ENCODE data around the gene NACC2.

Gene NACC2

DNA sequence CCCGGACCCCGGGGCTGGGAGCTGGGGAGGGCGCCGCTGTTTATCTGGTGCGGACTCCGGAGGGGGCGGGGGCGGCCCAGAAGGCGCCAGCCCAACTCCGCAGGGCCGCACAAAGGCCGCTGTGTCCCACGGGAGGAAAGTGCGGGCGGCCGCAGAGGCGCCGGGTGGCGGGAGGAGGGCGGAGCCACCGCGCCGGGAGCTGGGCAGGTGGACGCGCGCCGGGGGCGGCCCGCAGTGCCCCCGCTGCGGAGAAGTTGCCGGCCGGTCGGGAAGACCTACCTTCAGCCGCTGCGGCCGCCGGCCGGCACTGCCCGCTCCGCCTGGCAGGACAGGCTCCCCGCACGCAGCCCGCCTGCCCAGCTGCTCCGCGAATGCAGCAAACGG is 43.6 kb downstream of the NACC2 start:
- H3K27ac ChIP-seq: peak overlapping the region; percentile 95
- TF ChIP-seq, protein P1, sequence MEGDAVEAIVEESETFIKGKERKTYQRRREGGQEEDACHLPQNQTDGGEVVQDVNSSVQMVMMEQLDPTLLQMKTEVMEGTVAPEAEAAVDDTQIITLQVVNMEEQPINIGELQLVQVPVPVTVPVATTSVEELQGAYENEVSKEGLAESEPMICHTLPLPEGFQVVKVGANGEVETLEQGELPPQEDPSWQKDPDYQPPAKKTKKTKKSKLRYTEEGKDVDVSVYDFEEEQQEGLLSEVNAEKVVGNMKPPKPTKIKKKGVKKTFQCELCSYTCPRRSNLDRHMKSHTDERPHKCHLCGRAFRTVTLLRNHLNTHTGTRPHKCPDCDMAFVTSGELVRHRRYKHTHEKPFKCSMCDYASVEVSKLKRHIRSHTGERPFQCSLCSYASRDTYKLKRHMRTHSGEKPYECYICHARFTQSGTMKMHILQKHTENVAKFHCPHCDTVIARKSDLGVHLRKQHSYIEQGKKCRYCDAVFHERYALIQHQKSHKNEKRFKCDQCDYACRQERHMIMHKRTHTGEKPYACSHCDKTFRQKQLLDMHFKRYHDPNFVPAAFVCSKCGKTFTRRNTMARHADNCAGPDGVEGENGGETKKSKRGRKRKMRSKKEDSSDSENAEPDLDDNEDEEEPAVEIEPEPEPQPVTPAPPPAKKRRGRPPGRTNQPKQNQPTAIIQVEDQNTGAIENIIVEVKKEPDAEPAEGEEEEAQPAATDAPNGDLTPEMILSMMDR (IDR thresholded peaks at IDR 0.05): no peak
- no peak for TF ChIP-seq ZFX (IDR thresholded peaks at IDR 0.05; ENCODE audit: borderline replicate concordance)

DNA sequence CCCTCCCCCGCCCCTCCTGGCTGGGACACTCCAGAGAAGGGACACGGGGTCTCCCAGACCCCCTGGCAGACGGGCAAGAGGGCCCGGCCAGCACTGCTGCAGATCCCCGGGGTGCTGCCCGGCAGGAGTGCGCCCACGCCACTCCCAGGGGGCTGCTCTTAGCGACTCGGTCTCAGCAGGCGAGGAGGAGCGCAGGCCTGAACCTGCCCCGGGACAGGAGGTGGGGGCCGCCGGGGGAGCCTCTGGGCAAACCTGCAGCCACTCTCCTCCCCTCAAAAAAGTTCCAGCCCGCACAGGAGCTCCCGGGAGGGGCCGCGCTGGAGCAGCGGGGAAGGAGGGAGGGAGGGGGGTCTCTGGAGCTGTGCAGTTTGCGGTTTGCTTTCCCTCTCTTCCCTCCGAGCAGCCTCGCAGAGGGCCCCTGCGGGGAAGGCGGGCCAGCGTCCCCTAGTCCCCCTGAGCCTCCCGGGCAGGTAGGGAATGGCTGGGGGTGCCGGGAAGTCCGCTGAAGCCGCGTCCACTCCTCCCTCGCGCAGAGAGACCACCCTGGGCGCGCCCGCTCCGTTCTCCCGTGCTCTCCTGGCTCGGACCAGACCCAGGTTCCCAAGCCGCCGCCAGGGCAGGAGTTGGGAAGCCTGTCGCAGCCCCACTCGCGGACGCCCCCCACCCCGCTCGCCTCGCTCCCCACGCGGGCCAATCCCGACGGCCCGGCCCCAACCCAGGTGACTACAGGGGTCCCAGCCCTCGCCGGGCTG is 44.2 kb downstream of the NACC2 start:
- H3K27ac ChIP-seq: peak overlapping the region; percentile 95
- TF ChIP-seq ZFX (IDR thresholded peaks at IDR 0.05; ENCODE audit: borderline replicate concordance): no peak
- TF ChIP-seq, protein P1 (IDR thresholded peaks at IDR 0.05): no peak

DNA sequence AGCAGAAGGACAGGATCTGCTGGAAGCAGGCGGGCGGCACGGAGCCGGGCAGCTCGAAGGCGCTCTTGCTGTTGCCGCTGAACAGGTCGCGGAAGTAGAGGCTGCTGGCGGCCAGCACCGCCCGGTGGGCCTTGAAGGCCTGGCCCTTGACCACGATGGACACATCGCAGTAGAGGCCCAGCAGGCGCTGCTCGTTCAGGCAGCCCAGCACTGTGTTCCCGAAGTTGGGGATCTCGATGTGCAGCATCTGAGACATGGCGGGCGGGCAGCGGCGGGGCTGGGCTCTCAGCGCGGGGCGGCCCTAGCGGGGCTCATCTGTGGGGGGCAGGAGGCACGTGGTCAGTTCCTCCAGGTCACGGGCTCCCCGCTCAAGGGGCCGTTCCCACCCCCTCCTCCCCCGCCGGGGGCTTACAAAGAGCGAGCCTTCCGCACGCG is 44.8 kb downstream of the NACC2 start:
- no peak for TF ChIP-seq ZFX (IDR thresholded peaks at IDR 0.05; ENCODE audit: borderline replicate concordance)
- TF ChIP-seq, protein P1 (IDR thresholded peaks at IDR 0.05): no peak

GRCh38 chr9:136049491-136050265 is 45.4 kb downstream of the NACC2 start:
- no peak for TF ChIP-seq ZFX (IDR thresholded peaks at IDR 0.05; ENCODE audit: borderline replicate concordance)
- TF ChIP-seq, protein P1 (IDR thresholded peaks at IDR 0.05): no peak
- H3K27ac ChIP-seq: peak overlapping the region; percentile 95; the same call in 1 of the 2 replicates

More for the DNA sequence above, 44.8 kb downstream of the NACC2 start:
- H3K27ac ChIP-seq: peak overlapping the region; percentile 95

GRCh38 chr9:136048560-136049411 is 46.3 kb downstream of the NACC2 start:
- H3K27ac ChIP-seq: no peak overlapping the region
- TF ChIP-seq ZFX (IDR thresholded peaks at IDR 0.05; ENCODE audit: borderline replicate concordance): no peak
- TF ChIP-seq, protein P1 (IDR thresholded peaks at IDR 0.05): no peak

DNA sequence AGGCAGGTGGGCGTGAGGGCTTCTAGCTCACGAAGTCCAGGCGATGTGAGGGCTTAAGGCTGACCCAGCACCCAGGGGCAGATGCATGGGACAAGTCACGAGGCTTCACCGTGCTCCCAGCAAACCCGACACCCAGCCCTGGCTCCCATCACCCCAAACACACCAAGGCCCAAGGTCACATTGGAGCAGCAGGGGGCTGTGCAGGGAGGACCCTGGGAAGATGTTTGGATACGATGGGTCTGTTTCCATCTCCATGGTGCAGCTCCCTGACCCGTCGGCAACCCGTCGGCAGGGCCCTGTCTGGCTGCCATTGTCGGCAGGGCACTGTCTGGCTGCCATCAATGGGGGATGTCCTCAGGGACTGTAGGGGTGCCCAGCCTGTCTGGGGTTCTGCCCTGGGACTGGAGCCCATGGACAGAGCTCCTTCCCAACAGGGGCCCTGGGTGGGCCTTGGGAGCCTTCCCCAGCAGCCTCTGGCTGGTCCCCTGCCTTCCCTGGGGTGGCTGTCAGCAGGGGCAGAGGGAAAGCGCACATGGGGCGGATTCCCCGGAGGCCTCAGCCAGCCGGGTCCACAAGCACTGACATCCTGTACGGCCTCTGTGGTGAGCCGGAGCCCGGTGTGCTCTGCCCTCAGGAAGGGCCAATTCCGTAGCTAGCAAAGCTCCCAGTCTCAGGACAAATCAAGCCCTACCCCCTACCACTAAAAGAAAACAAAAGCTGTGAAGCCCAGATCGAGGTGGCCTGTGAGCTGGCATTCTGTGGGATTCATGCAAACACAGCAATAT is 47.1 kb downstream of the NACC2 start:
- H3K27ac ChIP-seq: no peak overlapping the region
- TF ChIP-seq, protein P1 (IDR thresholded peaks at IDR 0.05): no peak
- no peak for TF ChIP-seq ZFX (IDR thresholded peaks at IDR 0.05; ENCODE audit: borderline replicate concordance)

All from 22Rv1 (cell line).